ENCODE data around the gene GABRG1.

DNA sequence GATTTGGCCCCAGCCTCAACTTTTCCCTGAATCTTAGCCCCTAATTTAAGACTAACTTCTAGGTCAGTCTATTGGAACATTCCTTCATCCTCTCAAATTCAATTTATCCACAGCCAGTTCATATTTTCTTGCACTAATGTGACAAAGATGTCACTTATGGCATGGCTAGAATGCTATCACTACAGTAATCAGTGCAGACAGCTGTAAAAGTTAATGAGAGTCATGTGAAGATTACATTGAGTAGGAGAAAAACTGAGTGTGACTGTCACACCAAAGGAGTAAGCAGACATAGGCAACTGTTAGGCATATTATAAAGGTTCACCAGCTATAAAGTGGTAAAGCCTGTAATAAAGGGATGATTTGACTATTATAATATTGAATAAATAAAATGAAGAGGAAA lies 42.6 kb downstream of the GABRG1 start:
- TF ChIP-seq, protein P1, sequence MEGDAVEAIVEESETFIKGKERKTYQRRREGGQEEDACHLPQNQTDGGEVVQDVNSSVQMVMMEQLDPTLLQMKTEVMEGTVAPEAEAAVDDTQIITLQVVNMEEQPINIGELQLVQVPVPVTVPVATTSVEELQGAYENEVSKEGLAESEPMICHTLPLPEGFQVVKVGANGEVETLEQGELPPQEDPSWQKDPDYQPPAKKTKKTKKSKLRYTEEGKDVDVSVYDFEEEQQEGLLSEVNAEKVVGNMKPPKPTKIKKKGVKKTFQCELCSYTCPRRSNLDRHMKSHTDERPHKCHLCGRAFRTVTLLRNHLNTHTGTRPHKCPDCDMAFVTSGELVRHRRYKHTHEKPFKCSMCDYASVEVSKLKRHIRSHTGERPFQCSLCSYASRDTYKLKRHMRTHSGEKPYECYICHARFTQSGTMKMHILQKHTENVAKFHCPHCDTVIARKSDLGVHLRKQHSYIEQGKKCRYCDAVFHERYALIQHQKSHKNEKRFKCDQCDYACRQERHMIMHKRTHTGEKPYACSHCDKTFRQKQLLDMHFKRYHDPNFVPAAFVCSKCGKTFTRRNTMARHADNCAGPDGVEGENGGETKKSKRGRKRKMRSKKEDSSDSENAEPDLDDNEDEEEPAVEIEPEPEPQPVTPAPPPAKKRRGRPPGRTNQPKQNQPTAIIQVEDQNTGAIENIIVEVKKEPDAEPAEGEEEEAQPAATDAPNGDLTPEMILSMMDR (IDR thresholded peaks at IDR 0.05) = no peak
- no peak for TF ChIP-seq POLR2A (IDR thresholded peaks at IDR 0.05)

Measured in thyroid gland (tissue), 4 donors.